GM12874 (cell line): ENCODE measurements around the gene IRF7.

Experiments used
- TF ChIP-seq, protein P1 (sequence below): IDR thresholded peaks from 2 replicates; pipeline ENCODE4 v1.5.1; 2011; ENCODE audit warnings: low read depth, mild to moderate bottlenecking, control low read depth, low read length, moderate library complexity; ENCODE audit not compliant: insufficient read depth

The IRF7 gene

DNA sequence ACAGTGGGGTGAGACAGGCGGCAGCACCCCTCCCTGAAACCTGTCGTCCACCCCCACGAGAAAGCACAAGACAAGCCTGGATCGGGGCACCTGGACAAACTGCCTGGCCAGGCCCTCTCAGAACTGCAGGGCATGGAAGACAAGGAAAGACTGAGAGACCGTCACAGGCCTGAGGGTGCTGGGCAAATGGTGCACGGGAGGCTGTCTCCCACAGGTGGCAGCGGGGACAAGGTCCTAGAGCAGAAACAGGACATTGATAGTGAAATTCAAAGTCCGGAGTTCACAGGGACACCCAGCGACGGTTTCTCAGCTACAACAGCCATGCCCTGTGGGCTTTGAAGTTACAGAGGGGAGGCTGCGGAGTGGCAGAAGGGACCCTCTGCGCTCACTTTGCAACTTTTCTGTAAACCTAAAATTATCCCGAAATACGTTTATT lies 42.0 kb upstream of the IRF7 start:
- TF ChIP-seq, protein P1, sequence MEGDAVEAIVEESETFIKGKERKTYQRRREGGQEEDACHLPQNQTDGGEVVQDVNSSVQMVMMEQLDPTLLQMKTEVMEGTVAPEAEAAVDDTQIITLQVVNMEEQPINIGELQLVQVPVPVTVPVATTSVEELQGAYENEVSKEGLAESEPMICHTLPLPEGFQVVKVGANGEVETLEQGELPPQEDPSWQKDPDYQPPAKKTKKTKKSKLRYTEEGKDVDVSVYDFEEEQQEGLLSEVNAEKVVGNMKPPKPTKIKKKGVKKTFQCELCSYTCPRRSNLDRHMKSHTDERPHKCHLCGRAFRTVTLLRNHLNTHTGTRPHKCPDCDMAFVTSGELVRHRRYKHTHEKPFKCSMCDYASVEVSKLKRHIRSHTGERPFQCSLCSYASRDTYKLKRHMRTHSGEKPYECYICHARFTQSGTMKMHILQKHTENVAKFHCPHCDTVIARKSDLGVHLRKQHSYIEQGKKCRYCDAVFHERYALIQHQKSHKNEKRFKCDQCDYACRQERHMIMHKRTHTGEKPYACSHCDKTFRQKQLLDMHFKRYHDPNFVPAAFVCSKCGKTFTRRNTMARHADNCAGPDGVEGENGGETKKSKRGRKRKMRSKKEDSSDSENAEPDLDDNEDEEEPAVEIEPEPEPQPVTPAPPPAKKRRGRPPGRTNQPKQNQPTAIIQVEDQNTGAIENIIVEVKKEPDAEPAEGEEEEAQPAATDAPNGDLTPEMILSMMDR = no peak

DNA sequence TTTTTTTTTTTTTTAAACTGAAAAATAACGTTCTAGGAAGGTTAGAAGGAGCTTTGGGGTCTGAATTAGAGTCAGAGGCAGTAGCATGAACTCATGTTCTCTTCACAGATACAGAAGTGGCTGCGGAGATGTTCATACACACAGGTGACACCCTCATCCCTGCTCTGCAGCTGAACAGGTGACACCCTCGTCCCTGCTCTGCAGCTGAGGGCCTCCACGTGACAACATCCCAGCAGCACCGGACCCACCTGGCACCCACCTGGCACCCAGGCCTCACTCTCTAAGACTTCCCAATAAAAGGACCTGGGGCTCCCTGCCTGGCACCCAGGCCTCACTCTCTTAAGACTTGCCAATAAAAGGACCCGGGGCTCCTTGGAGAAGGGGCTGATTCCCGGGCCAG lies 41.1 kb upstream of the IRF7 start:
- TF ChIP-seq, protein P1 = no peak

DNA sequence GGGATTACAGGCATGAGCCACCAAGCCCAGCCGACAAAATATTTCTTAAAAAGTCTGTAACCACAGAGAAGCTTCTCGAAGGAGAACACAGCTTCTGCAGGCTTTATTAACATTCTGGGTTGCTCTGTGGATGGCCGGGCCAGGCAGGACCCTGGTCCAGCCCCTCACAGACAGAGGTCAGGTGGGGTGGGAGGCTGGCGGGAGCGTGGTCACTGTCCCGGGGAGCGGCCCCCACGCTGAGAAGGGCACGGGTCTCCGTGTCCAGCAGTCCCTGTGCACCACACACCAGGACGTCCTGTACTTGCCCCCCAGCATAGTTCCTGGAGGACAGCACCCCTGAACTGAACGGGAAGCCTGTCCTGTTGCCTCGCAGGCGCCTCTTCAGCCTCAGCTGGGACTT lies 40.7 kb upstream of the IRF7 start:
- TF ChIP-seq, protein P1 = no peak

DNA sequence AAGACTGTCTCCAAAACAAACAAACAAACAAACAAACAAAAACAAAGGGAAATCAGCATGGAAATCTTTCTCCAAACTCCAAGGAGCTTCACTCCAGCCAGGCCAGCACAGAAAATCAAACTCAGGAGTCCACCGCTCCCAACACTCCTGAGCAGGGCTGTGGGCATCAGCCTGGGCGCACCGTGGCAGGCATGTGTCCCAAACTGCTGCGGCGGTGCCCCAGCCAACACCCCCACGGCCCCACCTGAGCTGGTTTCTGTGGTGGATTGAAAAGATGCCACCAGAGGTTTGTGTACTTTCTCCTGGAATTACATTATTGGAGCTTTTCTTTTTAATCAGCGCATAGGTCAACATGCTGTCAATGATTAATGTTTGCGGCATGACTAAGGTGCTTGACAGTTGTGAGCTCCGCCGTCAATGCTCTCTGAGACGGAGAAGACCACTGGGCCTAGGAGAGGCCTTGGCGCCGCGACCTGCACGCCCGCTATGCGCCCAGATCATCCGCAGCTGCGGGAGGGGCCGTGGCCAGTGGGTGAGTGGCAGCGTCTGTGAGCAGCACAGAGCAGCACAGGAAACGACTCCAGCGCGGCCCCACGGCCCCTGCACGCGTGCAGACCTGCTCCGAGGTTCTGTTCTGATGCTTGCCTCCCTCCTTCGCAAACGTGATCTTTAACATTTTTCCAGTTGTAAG lies 39.4 kb upstream of the IRF7 start:
- TF ChIP-seq, protein P1 = no peak

DNA sequence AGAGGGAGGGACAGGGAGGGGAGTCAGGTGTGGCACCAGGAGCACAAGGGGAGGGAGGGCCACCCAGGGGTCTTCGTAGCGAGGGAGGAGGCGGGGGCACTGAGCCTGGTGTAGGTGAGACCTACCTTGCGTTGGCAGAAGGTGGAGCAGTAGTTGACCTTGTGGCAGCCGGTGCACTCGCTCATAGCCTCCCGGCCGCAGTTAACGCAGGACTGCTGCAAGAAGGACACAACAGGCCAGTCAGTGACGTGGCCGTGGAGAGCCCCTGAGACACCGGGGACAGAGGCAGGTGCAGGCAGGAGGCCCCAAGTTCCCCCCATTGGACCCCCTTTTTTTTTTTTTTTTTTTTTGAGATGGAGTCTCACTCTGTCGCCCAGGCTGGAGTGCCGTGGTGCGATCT lies 38.1 kb upstream of the IRF7 start:
- TF ChIP-seq, protein P1 = no peak

DNA sequence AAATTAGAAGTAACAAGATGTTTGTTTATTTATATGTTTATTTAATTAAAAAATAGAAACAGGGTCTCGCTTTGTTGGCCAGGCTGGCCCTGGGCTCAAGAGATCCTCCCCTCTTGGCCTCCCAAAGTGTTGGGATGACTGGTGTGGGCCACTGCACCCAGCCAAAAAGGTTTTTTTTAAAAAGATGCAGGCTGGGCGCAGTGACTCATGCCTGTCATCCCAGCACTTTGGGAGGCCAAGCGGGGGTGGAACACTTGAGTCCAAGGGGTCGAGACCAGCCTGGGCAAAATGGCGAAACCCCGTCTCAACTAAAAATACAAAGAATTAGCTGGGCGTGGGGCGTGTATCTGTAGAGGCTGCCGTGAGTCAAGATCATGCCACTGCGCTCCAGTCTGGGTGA lies 34.7 kb upstream of the IRF7 start:
- TF ChIP-seq, protein P1 = no peak

DNA sequence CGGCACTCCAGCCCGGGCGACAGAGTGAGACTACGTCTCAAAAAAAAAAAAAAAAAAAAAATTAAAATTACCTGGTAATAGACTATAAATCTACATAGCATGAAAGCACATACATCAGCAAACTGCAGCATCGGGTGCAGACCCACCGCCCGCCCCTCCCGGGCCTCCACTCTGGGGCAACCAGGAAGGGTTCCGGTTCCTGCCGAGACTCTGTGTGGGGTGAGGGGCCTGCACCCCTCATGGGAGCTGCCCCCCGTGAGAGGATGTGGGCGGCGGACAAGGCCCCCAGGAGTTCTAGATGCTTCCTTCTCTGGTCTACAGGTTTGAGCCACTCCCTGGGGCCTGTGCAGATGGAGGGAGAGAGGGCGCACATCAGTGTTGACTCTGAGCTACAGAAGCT lies 30.5 kb upstream of the IRF7 start:
- TF ChIP-seq, protein P1 = no peak
